WERI-Rb-1 (cell line): Measurements from ENCODE around the gene EEFSEC.

Source experiments
- DNase-seq: peaks from one replicate; pipeline ENCODE4 v3.0.0-alpha.2; 2020
- H3K27ac ChIP-seq: fragments of 250-450 bp; sonication (Bioruptor Pico); 2 replicates; pipeline ENCODE4 v1.5.1; 2020; ENCODE audit warnings: mild to moderate bottlenecking, moderate library complexity
- H3K27me3 ChIP-seq: fragments of 250-450 bp; sonication (Bioruptor Pico); 2 replicates; pipeline ENCODE4 v1.5.1; 2021; ENCODE audit warnings: mild to moderate bottlenecking, low read depth, moderate library complexity; ENCODE audit not compliant: insufficient read depth, severe bottlenecking
- H3K36me3 ChIP-seq: fragments of 250-450 bp; sonication (Bioruptor Pico); 2 replicates; pipeline ENCODE4 v1.5.1; 2020; ENCODE audit warnings: mild to moderate bottlenecking, moderate library complexity
- H3K4me3 ChIP-seq: 2 replicates; pipeline ENCODE4 v1.5.1; 2011; ENCODE audit warnings: low read depth, mild to moderate bottlenecking, control low read depth, low read length
- H3K9me3 ChIP-seq: fragments of 250-450 bp; sonication (Bioruptor Pico); 2 replicates; pipeline ENCODE4 v1.5.1; 2021; ENCODE audit warnings: mild to moderate bottlenecking, moderate library complexity; ENCODE audit not compliant: severe bottlenecking
- TF ChIP-seq, protein P1 (sequence below): IDR thresholded peaks from 2 replicates; pipeline ENCODE4 v1.5.1; 2011; ENCODE audit warnings: low read depth, mild to moderate bottlenecking, control low read depth, inconsistent platforms, low read length

Gene EEFSEC

GRCh38 chr3:128253150-128253549 lies 99.9 kb downstream of the EEFSEC start:
- Histone ChIP-seq H3K4me3 (no peak overlapping the region), H3K9me3 (no peaks in the 10 kb centered on the region), H3K27ac (no peak overlapping the region), H3K27me3 (no peaks in the 10 kb centered on the region), H3K36me3 (no peaks in the 10 kb centered on the region; the same call in 1 of the 2 replicates)
- TF ChIP-seq, protein P1, sequence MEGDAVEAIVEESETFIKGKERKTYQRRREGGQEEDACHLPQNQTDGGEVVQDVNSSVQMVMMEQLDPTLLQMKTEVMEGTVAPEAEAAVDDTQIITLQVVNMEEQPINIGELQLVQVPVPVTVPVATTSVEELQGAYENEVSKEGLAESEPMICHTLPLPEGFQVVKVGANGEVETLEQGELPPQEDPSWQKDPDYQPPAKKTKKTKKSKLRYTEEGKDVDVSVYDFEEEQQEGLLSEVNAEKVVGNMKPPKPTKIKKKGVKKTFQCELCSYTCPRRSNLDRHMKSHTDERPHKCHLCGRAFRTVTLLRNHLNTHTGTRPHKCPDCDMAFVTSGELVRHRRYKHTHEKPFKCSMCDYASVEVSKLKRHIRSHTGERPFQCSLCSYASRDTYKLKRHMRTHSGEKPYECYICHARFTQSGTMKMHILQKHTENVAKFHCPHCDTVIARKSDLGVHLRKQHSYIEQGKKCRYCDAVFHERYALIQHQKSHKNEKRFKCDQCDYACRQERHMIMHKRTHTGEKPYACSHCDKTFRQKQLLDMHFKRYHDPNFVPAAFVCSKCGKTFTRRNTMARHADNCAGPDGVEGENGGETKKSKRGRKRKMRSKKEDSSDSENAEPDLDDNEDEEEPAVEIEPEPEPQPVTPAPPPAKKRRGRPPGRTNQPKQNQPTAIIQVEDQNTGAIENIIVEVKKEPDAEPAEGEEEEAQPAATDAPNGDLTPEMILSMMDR: no peak
- no peak for DNase-seq

GRCh38 chr3:128254066-128254590 lies 100.8 kb downstream of the EEFSEC start:
- DNase-seq: no peak
- Histone ChIP-seq H3K4me3 (no peak overlapping the region), H3K27ac (no peak overlapping the region), H3K36me3 (no peaks in the 10 kb centered on the region), H3K27me3 (no peaks in the 10 kb centered on the region), H3K9me3 (no peaks in the 10 kb centered on the region)
- TF ChIP-seq, protein P1: no peak

DNA sequence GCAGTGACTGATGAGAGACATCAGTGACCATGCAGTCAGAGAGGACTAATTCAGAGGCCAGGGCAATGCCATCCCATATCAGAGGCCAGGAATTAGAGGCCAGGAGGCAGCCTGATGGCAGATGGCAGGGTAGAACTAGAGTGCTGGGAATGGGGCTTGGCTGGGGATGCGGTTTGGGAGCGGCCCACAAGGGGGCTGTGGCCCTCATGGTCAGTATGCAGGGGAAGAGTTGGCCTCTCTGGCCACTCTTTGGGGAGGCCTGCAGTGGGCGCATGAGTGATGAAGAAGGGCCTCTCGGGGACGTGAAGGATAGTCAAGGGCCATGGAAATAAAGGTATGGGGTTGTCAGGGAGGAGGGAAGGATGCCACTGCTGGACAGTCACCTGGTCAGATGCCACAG lies 101.7 kb downstream of the EEFSEC start:
- DNase-seq: no peak
- Histone ChIP-seq H3K4me3 (no peak overlapping the region), H3K27ac (no peak overlapping the region), H3K9me3 (no peaks in the 10 kb centered on the region), H3K36me3 (no peaks in the 10 kb centered on the region), H3K27me3 (no peaks in the 10 kb centered on the region)
- TF ChIP-seq, protein P1: no peak

GRCh38 chr3:128256131-128256530 lies 102.8 kb downstream of the EEFSEC start:
- TF ChIP-seq, protein P1: no peak
- no peak for DNase-seq
- Histone ChIP-seq H3K27me3 (no peaks in the 10 kb centered on the region), H3K27ac (no peak overlapping the region), H3K9me3 (peaks cover 7% of the 10 kb centered on the region), H3K36me3 (no peaks in the 10 kb centered on the region), H3K4me3 (no peak overlapping the region)

DNA sequence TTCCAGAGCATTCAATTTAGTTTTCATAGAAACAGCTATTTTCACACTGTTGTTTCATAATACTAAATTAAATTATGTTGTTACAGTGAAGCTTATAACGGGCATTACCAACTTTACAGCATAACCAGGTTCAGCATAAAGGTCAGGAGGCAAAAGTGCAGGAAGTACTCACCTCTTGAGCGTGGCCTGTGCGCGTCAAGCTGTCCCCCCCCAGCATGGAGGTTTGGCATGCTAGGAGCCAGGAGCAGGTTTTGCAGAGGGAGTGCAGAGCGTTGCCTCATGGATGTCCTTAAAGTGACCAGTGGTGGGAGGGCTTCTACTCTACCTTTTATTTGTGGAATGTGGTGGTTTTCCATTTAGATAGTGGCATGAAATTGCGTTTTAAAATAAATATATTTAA lies 104.4 kb downstream of the EEFSEC start:
- Histone ChIP-seq H3K9me3 (peaks cover 7% of the 10 kb centered on the region), H3K36me3 (no peaks in the 10 kb centered on the region; the same call in 1 of the 2 replicates), H3K27me3 (no peaks in the 10 kb centered on the region), H3K27ac (no peak overlapping the region), H3K4me3 (no peak overlapping the region)
- no peak for DNase-seq
- TF ChIP-seq, protein P1: no peak

DNA sequence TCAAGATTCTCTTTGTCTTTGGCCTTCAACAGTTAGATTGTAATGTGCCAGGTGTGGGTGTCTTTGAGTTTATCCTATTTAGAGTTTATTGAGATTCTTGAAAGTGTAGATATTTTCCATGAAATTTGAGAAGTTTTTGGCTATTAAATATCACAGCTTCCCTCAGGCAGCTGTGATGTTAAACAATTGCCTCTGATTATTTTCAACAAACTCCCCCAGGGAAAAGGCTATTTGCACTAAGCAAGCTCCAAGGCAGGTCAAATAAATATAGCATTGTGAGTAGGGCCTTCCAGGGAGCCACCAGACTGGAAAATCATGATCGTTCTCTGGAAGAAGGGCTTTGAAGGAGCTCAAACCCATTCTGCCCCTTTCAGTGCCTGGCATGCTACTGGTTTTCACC lies 107.0 kb downstream of the EEFSEC start:
- no peaks in the 10 kb centered on the region for H3K27me3 ChIP-seq
- H3K36me3 ChIP-seq: no peaks in the 10 kb centered on the region; the same call in 1 of the 2 replicates
- H3K27ac ChIP-seq: no peak overlapping the region
- no peak for DNase-seq
- H3K4me3 ChIP-seq: no peak overlapping the region
- H3K9me3 ChIP-seq: peaks cover 7% of the 10 kb centered on the region
- TF ChIP-seq, protein P1: no peak
